A549 (cell line): ENCODE measurements around the gene ANKRD39.

Experiments used
- CBX2 ChIP-seq: fragments of 200-600 bp; sonication (generic); IDR thresholded peaks from 2 replicates; pipeline ENCODE4 v1.6.1; 2016; ENCODE audit warnings: low read depth, mild to moderate bottlenecking, borderline replicate concordance
- CEBPB ChIP-seq, 2 experiments: fragments of >200 bp in 1 of 2; sonication (Bioruptor Twin) in 1 of 2; formaldehyde crosslinking in 1 of 2; IDR thresholded peaks; 2 replicates each; pipeline ENCODE4 v1.6.1; 2012 to 2016
- EP300 ChIP-seq, 2 experiments: fragments of >200 bp; sonication (Bioruptor Twin); formaldehyde crosslinking; IDR thresholded peaks; 2 replicates in 1 of 2; 3 replicates in 1 of 2; pipeline ENCODE4 v1.6.1; 2016 to 2017
- JUN ChIP-seq, 2 experiments: fragments of >200 bp; sonication (Bioruptor Twin); formaldehyde crosslinking; IDR thresholded peaks; 2 replicates in 1 of 2; 3 replicates in 1 of 2; pipeline ENCODE4 v1.6.1; 2016 to 2017
- JUNB ChIP-seq: fragments of >200 bp; sonication (Bioruptor Twin); formaldehyde crosslinking; IDR thresholded peaks from 2 replicates; pipeline ENCODE4 v1.6.1; 2016
- PHF8 ChIP-seq: fragments of 200-600 bp; sonication (generic); IDR thresholded peaks from 2 replicates; pipeline ENCODE4 v1.6.1; 2016; ENCODE audit warnings: low read depth, mild to moderate bottlenecking, antibody characterized with exemption, moderate library complexity, borderline replicate concordance
- POLR2A ChIP-seq: IDR thresholded peaks from 2 replicates; pipeline ENCODE4 v1.6.1; 2012; ENCODE audit warnings: mild to moderate bottlenecking, low read length
- POLR2AphosphoS2 ChIP-seq: conservative IDR thresholded peaks from 2 replicates; pipeline ENCODE4 v1.6.1; 2012; ENCODE audit warnings: low read length, improper control_type of control experiment, inconsistent platforms
- RFX5 ChIP-seq: fragments of 450-650 bp; IDR thresholded peaks from 2 replicates; pipeline ENCODE4 v1.7.1; 2014; ENCODE audit warnings: antibody characterized with exemption, mild to moderate bottlenecking, moderate library complexity
- SMC3 ChIP-seq: fragments of >200 bp; sonication (Bioruptor Twin); formaldehyde crosslinking; IDR thresholded peaks from 3 replicates; pipeline ENCODE4 v1.6.1; 2018; ENCODE audit warnings: inconsistent platforms
- TF ChIP-seq, protein P1 (sequence below): fragments of >200 bp; sonication (Bioruptor Twin); formaldehyde crosslinking; IDR thresholded peaks from 3 replicates; pipeline ENCODE4 v1.6.1; 2016
- TF ChIP-seq, protein P2 (sequence below): fragments of >200 bp; sonication (Bioruptor Twin); formaldehyde crosslinking; IDR thresholded peaks from 3 replicates; pipeline ENCODE4 v1.5.1; 2016
- TF ChIP-seq, protein P3 (sequence below): IDR thresholded peaks from 2 replicates; pipeline ENCODE4 v1.6.1; 2012

DNA sequence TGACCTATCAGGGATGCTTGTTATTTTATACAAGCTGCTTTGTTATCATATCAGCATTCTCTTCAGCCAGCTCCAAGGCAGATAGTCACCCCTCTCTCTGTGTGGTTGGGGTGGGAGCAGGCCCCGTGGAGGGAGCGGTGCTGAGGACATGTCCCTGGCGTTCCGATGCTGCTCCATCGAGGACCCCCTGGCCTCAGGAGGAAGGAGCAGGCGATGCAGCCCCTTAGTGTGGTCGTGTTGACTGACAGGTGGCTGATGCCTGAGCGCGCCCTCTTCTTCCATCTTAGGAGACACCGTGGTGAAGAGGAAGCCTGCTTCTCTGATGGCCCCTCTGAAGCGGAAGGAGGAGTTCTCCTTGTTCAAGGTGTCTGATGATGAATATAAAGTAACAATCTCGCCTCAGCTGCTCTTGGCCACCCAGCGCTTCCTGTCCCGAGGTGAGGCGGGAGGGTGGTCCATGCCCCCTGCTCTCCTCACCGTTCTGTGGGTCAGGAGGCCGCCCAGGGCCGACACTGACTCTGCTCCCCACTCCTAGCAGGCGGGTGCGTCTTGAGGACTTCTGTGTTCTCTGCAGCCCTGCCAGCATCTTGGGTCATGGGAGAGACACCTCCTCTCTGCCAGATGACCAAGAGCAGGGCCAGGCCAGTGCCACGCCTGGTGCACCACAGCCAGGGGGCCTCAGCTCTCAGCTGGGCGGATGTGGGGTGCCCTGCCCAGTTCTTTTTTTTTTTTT is 31.1 kb downstream of the ANKRD39 start:
- TF ChIP-seq JUN (IDR thresholded peaks at IDR 0.05) = no peak
- TF ChIP-seq, protein P1, sequence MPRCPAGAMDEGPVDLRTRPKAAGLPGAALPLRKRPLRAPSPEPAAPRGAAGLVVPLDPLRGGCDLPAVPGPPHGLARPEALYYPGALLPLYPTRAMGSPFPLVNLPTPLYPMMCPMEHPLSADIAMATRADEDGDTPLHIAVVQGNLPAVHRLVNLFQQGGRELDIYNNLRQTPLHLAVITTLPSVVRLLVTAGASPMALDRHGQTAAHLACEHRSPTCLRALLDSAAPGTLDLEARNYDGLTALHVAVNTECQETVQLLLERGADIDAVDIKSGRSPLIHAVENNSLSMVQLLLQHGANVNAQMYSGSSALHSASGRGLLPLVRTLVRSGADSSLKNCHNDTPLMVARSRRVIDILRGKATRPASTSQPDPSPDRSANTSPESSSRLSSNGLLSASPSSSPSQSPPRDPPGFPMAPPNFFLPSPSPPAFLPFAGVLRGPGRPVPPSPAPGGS = no peak
- TF ChIP-seq CEBPB (IDR thresholded peaks at IDR 0.05) = no peak
- no peak for TF ChIP-seq JUNB
- no peak for TF ChIP-seq POLR2A
- no peak for TF ChIP-seq SMC3
- no peak for TF ChIP-seq RFX5
- TF ChIP-seq, protein P2, sequence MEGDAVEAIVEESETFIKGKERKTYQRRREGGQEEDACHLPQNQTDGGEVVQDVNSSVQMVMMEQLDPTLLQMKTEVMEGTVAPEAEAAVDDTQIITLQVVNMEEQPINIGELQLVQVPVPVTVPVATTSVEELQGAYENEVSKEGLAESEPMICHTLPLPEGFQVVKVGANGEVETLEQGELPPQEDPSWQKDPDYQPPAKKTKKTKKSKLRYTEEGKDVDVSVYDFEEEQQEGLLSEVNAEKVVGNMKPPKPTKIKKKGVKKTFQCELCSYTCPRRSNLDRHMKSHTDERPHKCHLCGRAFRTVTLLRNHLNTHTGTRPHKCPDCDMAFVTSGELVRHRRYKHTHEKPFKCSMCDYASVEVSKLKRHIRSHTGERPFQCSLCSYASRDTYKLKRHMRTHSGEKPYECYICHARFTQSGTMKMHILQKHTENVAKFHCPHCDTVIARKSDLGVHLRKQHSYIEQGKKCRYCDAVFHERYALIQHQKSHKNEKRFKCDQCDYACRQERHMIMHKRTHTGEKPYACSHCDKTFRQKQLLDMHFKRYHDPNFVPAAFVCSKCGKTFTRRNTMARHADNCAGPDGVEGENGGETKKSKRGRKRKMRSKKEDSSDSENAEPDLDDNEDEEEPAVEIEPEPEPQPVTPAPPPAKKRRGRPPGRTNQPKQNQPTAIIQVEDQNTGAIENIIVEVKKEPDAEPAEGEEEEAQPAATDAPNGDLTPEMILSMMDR = no peak
- no peak for TF ChIP-seq CBX2
- TF ChIP-seq EP300 (IDR thresholded peaks at IDR 0.05) = no peak
- TF ChIP-seq, protein P3, sequence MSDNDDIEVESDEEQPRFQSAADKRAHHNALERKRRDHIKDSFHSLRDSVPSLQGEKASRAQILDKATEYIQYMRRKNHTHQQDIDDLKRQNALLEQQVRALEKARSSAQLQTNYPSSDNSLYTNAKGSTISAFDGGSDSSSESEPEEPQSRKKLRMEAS = no peak
- no peak for TF ChIP-seq POLR2AphosphoS2
- TF ChIP-seq PHF8 = no peak
